ENCODE data around the gene RPA1.
A peak's percentile ranks its signal among the peaks of the same experiment; 100 is the strongest.

RPA1 gene

GRCh38 chr17:1829592-1830257 lies at the start of gene RPA1, which contains the start of gene SMYD4:
Gene RPA1 (plus strand): TSS chr17:1830005. CDS start chr17:1830094, 89 bp downstream.
Gene SMYD4 (minus strand): TSS chr17:1829902. CDS start chr17:1827994, 1,908 bp downstream.
- peak within 1 kb of the TSS; percentile 97 for H3K4me2 ChIP-seq
- H3K9me3 ChIP-seq = no peaks in the 10 kb centered on the region
- TF ChIP-seq Cebpa-rat (IDR thresholded peaks at IDR 0.05) = no peak
- peak within 1 kb of the TSS; percentile 75 for H3K27ac ChIP-seq
- H3K36me3 ChIP-seq = peaks cover 61% of the 10 kb centered on the region
- H4K20me1 ChIP-seq = peaks cover 34% of the 10 kb centered on the region
- H3K4me3 ChIP-seq = peak within 1 kb of the TSS; percentile 81
- H3K27me3 ChIP-seq = no peaks in the 10 kb centered on the region
- H3K9ac ChIP-seq = peak within 1 kb of the TSS; percentile 85
- peaks cover 39% of the 10 kb centered on the region for H3K4me1 ChIP-seq

- Histone ChIP-seq H3K9me3 (no peaks in the 10 kb centered on the region), H3K36me3 (peaks cover 59% of the 10 kb centered on the region), H3K9ac (peak overlapping the region; percentile 71; the same call in 1 of the 2 replicates), H3K4me3 (peak overlapping the region; percentile 4; the same call in 1 of the 2 replicates), H3K4me2 (peak overlapping the region; percentile 87), H4K20me1 (no peaks in the 10 kb centered on the region), H3K27me3 (no peaks in the 10 kb centered on the region), H3K4me1 (peaks cover 59% of the 10 kb centered on the region), H3K27ac (peak overlapping the region; percentile 83)
- TF ChIP-seq Cebpa-rat (IDR thresholded peaks at IDR 0.05) = no peak
These were observed 47.6 kb upstream of the RPA1 start for GRCh38 chr17:1782171-1782567.

GRCh38 chr17:1783271-1783670 lies 46.5 kb upstream of the RPA1 start:
- H3K27me3 ChIP-seq = no peaks in the 10 kb centered on the region
- H3K9ac ChIP-seq = peak overlapping the region; percentile 71
- peaks cover 59% of the 10 kb centered on the region for H3K36me3 ChIP-seq
- H3K4me3 ChIP-seq = peak overlapping the region; percentile 42
- no peak for TF ChIP-seq Cebpa-rat (IDR thresholded peaks at IDR 0.05)
- peaks cover 59% of the 10 kb centered on the region for H3K4me1 ChIP-seq
- peak overlapping the region; percentile 87 for H3K4me2 ChIP-seq
- H4K20me1 ChIP-seq = no peaks in the 10 kb centered on the region
- peak overlapping the region; percentile 83 for H3K27ac ChIP-seq
- no peaks in the 10 kb centered on the region for H3K9me3 ChIP-seq

GRCh38 chr17:1783834-1784611 lies 45.8 kb upstream of the RPA1 start:
- H4K20me1 ChIP-seq = no peaks in the 10 kb centered on the region
- H3K4me3 ChIP-seq = peak overlapping the region; percentile 42; the same call in 1 of the 2 replicates
- H3K36me3 ChIP-seq = peaks cover 52% of the 10 kb centered on the region
- peak overlapping the region; percentile 87 for H3K4me2 ChIP-seq
- no peaks in the 10 kb centered on the region for H3K27me3 ChIP-seq
- H3K27ac ChIP-seq = peak overlapping the region; percentile 83
- H3K4me1 ChIP-seq = peaks cover 54% of the 10 kb centered on the region
- peak overlapping the region; percentile 71 for H3K9ac ChIP-seq
- TF ChIP-seq Cebpa-rat (IDR thresholded peaks at IDR 0.05) = no peak; the same call in 1 of the 2 replicates
- no peaks in the 10 kb centered on the region for H3K9me3 ChIP-seq

- H3K9ac ChIP-seq = no peak overlapping the region
- H3K4me3 ChIP-seq = no peak overlapping the region
- H3K27ac ChIP-seq = no peak overlapping the region
- no peak for TF ChIP-seq Cebpa-rat (IDR thresholded peaks at IDR 0.05)
- no peaks in the 10 kb centered on the region for H4K20me1 ChIP-seq
- H3K27me3 ChIP-seq = no peaks in the 10 kb centered on the region
- peaks cover 36% of the 10 kb centered on the region for H3K4me1 ChIP-seq
- H3K4me2 ChIP-seq = no peak overlapping the region
- H3K9me3 ChIP-seq = no peaks in the 10 kb centered on the region
- peaks cover 50% of the 10 kb centered on the region for H3K36me3 ChIP-seq
These were observed 43.9 kb upstream of the RPA1 start for GRCh38 chr17:1785930-1786329.

- Histone ChIP-seq H3K27ac (no peak overlapping the region), H3K36me3 (peaks cover 42% of the 10 kb centered on the region)
These were observed 43.1 kb upstream of the RPA1 start for GRCh38 chr17:1786708-1787107.

GRCh38 chr17:1787301-1787902 lies 42.4 kb upstream of the RPA1 start:
- peaks cover 44% of the 10 kb centered on the region for H3K36me3 ChIP-seq
- no peak for TF ChIP-seq Cebpa-rat (IDR thresholded peaks at IDR 0.05)
- peaks cover 36% of the 10 kb centered on the region for H3K4me1 ChIP-seq
- H3K4me2 ChIP-seq = no peak overlapping the region
- H3K27me3 ChIP-seq = no peaks in the 10 kb centered on the region
- no peaks in the 10 kb centered on the region for H3K9me3 ChIP-seq
- no peak overlapping the region for H3K4me3 ChIP-seq
- H4K20me1 ChIP-seq = no peaks in the 10 kb centered on the region
- H3K27ac ChIP-seq = no peak overlapping the region
- no peak overlapping the region for H3K9ac ChIP-seq

More at GRCh38 chr17:1786708-1787107, 43.1 kb upstream of the RPA1 start:
- Histone ChIP-seq H3K9me3 (no peaks in the 10 kb centered on the region), H3K9ac (no peak overlapping the region), H4K20me1 (no peaks in the 10 kb centered on the region), H3K4me2 (no peak overlapping the region), H3K4me3 (no peak overlapping the region), H3K27me3 (no peaks in the 10 kb centered on the region), H3K4me1 (peaks cover 36% of the 10 kb centered on the region)
- no peak for TF ChIP-seq Cebpa-rat (IDR thresholded peaks at IDR 0.05)

- H3K4me3 ChIP-seq = no peak overlapping the region
- no peak overlapping the region for H3K27ac ChIP-seq
- no peaks in the 10 kb centered on the region for H4K20me1 ChIP-seq
- peaks cover 41% of the 10 kb centered on the region for H3K36me3 ChIP-seq
- no peak overlapping the region for H3K9ac ChIP-seq
- H3K27me3 ChIP-seq = no peaks in the 10 kb centered on the region
- no peak for TF ChIP-seq Cebpa-rat (IDR thresholded peaks at IDR 0.05)
- peak overlapping the region; percentile 9; the same call in 1 of the 2 replicates for H3K4me2 ChIP-seq
- H3K4me1 ChIP-seq = peaks cover 29% of the 10 kb centered on the region
- H3K9me3 ChIP-seq = no peaks in the 10 kb centered on the region
These were observed 39.9 kb upstream of the RPA1 start for GRCh38 chr17:1789936-1790335.

- Histone ChIP-seq H3K4me3 (no peak overlapping the region), H3K9me3 (no peaks in the 10 kb centered on the region), H4K20me1 (no peaks in the 10 kb centered on the region), H3K9ac (no peak overlapping the region), H3K4me1 (peaks cover 47% of the 10 kb centered on the region), H3K4me2 (peak overlapping the region; percentile 49), H3K36me3 (peaks cover 22% of the 10 kb centered on the region; the same call in 1 of the 2 replicates), H3K27ac (no peak overlapping the region), H3K27me3 (no peaks in the 10 kb centered on the region)
- no peak for TF ChIP-seq Cebpa-rat (IDR thresholded peaks at IDR 0.05)
These were observed 37.0 kb upstream of the RPA1 start for GRCh38 chr17:1792495-1793446.

Data from BLaER1 (cell line).